Gastrocnemius medialis (tissue), 4 donors: Measurements from ENCODE around the gene KCNAB1.

ENCODE experiments used
- POLR2A ChIP-seq, 2 donors: fragments of 450-650 bp; IDR thresholded peaks; one replicate each; pipeline ENCODE4 v1.6.1; 2017; ENCODE audit warnings: antibody characterized with exemption in 2 of 2, mild to moderate bottlenecking in 2 of 2, moderate library complexity in 2 of 2
- TF ChIP-seq, protein P1 (sequence below), 5 experiments: fragments of 450-650 bp in 3 of 5; fragments of 200-600 bp in 2 of 5; sonication (generic) in 2 of 5; IDR thresholded peaks in 4 of 5; conservative IDR thresholded peaks in 1 of 5; 1 replicate in 4 of 5; 2 replicates in 1 of 5; pipeline ENCODE4 v1.5.1; 2016 to 2019; ENCODE audit warnings: antibody characterized with exemption in 5 of 5, mild to moderate bottlenecking in 3 of 5, moderate library complexity in 3 of 5

DNA sequence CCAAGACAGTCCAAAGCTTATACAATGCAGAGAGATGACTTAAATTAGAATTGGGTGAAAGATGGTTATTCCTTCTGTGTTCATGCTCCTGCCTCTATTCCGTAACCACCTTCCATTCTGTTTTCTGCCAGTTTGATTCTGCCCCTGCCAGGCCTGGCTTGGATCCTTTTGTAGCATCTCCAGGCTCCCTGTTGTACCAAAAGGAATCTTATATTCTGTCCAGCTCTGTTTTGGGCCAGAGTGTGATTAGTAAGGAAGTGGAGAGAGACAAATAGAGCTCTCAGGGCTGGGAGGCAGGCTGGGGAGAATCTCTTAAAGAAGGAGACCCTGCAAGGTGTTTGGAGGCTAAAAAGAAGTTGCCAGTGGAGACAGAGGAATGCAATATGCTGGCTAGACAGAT, 63.8 kb downstream of the KCNAB1 start:
- TF ChIP-seq, protein P1, sequence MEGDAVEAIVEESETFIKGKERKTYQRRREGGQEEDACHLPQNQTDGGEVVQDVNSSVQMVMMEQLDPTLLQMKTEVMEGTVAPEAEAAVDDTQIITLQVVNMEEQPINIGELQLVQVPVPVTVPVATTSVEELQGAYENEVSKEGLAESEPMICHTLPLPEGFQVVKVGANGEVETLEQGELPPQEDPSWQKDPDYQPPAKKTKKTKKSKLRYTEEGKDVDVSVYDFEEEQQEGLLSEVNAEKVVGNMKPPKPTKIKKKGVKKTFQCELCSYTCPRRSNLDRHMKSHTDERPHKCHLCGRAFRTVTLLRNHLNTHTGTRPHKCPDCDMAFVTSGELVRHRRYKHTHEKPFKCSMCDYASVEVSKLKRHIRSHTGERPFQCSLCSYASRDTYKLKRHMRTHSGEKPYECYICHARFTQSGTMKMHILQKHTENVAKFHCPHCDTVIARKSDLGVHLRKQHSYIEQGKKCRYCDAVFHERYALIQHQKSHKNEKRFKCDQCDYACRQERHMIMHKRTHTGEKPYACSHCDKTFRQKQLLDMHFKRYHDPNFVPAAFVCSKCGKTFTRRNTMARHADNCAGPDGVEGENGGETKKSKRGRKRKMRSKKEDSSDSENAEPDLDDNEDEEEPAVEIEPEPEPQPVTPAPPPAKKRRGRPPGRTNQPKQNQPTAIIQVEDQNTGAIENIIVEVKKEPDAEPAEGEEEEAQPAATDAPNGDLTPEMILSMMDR (IDR thresholded peaks at IDR 0.05 in 4 of 5, conservative IDR thresholded peaks at IDR 0.05 in 1 of 5) = no peak
- no peak for TF ChIP-seq POLR2A (IDR thresholded peaks at IDR 0.05)
